ENCODE data around the gene STRIP2. TPM values are rescaled to one million over a fixed set of nuclear protein-coding genes. Genes with fewer than 3 reads are reported as not detected.

The STRIP2 gene
- total RNA-seq, 1 experiment from 2014 or later, result 10.8 TPM

DNA sequence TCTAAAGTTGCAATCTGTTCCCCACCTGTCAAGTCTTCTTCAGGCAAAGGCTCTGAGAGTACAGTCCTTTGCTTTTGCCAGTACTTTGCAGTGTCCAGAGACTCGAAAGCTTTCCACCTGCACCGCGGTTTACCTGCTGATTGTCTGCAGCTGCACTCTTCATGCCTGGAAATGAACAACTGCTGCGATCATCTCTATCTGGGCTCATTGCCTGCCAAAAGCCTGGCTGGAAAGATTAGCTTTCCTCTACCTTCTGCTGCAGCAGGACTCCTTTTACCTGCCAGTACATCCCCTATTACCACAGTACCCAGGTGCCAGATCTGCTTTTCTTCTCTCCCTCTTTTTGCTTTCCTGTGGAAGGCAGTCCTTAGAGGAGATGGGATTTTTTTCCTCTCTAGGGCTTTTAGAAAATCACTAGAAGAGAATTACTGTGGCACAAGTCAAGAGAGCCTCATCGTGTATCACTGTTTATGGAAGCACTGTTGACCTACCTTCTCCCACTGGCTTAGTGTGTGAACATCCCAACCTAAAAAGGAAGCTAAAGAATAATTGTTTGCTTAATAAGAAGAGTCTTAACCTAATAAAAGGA, 2.2 kb downstream of the STRIP2 start:
- no peaks in the 10 kb centered on the region for H3K27me3 ChIP-seq (ENCODE audit: insufficient read depth, low read length)
- H3K4me2 ChIP-seq (ENCODE audit: low read length), result no peak overlapping the region
- ATAC-seq, result no peak
- no peak overlapping the region for H3K9ac ChIP-seq (ENCODE audit: low read length)
- H3K27ac ChIP-seq (ENCODE audit: low read depth, low read length), result no peak overlapping the region
- DNase-seq (ENCODE audit: low read depth, low spot score), result no peak
- no peak for TF ChIP-seq POLR2AphosphoS5 (IDR thresholded peaks at IDR 0.05; ENCODE audit: low read depth, low read length)
- no peak for TF ChIP-seq EZH2phosphoT487 (IDR thresholded peaks at IDR 0.05; ENCODE audit: borderline replicate concordance)
- TF ChIP-seq ELF1 (IDR thresholded peaks at IDR 0.05; ENCODE audit: borderline replicate concordance, low read depth), result no peak
- no peak for TF ChIP-seq RAD21 (IDR thresholded peaks at IDR 0.05; ENCODE audit: low read depth)
- TF ChIP-seq, protein P1, sequence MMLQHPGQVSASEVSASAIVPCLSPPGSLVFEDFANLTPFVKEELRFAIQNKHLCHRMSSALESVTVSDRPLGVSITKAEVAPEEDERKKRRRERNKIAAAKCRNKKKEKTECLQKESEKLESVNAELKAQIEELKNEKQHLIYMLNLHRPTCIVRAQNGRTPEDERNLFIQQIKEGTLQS (IDR thresholded peaks at IDR 0.05), result no peak
- TF ChIP-seq, protein P2, sequence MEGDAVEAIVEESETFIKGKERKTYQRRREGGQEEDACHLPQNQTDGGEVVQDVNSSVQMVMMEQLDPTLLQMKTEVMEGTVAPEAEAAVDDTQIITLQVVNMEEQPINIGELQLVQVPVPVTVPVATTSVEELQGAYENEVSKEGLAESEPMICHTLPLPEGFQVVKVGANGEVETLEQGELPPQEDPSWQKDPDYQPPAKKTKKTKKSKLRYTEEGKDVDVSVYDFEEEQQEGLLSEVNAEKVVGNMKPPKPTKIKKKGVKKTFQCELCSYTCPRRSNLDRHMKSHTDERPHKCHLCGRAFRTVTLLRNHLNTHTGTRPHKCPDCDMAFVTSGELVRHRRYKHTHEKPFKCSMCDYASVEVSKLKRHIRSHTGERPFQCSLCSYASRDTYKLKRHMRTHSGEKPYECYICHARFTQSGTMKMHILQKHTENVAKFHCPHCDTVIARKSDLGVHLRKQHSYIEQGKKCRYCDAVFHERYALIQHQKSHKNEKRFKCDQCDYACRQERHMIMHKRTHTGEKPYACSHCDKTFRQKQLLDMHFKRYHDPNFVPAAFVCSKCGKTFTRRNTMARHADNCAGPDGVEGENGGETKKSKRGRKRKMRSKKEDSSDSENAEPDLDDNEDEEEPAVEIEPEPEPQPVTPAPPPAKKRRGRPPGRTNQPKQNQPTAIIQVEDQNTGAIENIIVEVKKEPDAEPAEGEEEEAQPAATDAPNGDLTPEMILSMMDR (IDR thresholded peaks at IDR 0.05 in 2 of 3, conservative IDR thresholded peaks at IDR 0.05 in 1 of 3; ENCODE audit: borderline replicate concordance in 1 of 3, insufficient read depth in 1 of 3, low read depth in 2 of 3, low read length in 2 of 3), result no peak
- TF ChIP-seq, protein P3, sequence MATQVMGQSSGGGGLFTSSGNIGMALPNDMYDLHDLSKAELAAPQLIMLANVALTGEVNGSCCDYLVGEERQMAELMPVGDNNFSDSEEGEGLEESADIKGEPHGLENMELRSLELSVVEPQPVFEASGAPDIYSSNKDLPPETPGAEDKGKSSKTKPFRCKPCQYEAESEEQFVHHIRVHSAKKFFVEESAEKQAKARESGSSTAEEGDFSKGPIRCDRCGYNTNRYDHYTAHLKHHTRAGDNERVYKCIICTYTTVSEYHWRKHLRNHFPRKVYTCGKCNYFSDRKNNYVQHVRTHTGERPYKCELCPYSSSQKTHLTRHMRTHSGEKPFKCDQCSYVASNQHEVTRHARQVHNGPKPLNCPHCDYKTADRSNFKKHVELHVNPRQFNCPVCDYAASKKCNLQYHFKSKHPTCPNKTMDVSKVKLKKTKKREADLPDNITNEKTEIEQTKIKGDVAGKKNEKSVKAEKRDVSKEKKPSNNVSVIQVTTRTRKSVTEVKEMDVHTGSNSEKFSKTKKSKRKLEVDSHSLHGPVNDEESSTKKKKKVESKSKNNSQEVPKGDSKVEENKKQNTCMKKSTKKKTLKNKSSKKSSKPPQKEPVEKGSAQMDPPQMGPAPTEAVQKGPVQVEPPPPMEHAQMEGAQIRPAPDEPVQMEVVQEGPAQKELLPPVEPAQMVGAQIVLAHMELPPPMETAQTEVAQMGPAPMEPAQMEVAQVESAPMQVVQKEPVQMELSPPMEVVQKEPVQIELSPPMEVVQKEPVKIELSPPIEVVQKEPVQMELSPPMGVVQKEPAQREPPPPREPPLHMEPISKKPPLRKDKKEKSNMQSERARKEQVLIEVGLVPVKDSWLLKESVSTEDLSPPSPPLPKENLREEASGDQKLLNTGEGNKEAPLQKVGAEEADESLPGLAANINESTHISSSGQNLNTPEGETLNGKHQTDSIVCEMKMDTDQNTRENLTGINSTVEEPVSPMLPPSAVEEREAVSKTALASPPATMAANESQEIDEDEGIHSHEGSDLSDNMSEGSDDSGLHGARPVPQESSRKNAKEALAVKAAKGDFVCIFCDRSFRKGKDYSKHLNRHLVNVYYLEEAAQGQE (IDR thresholded peaks at IDR 0.05; ENCODE audit: low read depth), result no peak
- no peak for TF ChIP-seq CEBPB (IDR thresholded peaks at IDR 0.05; ENCODE audit: low read depth)
- TF ChIP-seq JUND (IDR thresholded peaks at IDR 0.05), result no peak
- TF ChIP-seq, protein P4, sequence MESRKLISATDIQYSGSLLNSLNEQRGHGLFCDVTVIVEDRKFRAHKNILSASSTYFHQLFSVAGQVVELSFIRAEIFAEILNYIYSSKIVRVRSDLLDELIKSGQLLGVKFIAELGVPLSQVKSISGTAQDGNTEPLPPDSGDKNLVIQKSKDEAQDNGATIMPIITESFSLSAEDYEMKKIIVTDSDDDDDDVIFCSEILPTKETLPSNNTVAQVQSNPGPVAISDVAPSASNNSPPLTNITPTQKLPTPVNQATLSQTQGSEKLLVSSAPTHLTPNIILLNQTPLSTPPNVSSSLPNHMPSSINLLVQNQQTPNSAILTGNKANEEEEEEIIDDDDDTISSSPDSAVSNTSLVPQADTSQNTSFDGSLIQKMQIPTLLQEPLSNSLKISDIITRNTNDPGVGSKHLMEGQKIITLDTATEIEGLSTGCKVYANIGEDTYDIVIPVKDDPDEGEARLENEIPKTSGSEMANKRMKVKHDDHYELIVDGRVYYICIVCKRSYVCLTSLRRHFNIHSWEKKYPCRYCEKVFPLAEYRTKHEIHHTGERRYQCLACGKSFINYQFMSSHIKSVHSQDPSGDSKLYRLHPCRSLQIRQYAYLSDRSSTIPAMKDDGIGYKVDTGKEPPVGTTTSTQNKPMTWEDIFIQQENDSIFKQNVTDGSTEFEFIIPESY (IDR thresholded peaks at IDR 0.05; ENCODE audit: extremely low read depth, insufficient replicate concordance, low read length), result no peak
- TF ChIP-seq POLR2A (IDR thresholded peaks at IDR 0.05; ENCODE audit: borderline replicate concordance, extremely low read depth, insufficient read depth, insufficient read length), result no peak
- TF ChIP-seq SIN3A (IDR thresholded peaks at IDR 0.05; ENCODE audit: low read depth), result no peak
- no peak for TF ChIP-seq SRF (IDR thresholded peaks at IDR 0.05; ENCODE audit: low read depth)
- TF ChIP-seq, protein P5, sequence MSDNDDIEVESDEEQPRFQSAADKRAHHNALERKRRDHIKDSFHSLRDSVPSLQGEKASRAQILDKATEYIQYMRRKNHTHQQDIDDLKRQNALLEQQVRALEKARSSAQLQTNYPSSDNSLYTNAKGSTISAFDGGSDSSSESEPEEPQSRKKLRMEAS (IDR thresholded peaks at IDR 0.05), result no peak
- TF ChIP-seq YY1 (IDR thresholded peaks at IDR 0.05; ENCODE audit: extremely low read depth, insufficient replicate concordance, low read depth, low read length), result no peak
- no peak for TF ChIP-seq ZFX (IDR thresholded peaks at IDR 0.05)
- BruUV-seq (replicated peaks), result no TSS peak
- H3K79me2 ChIP-seq (ENCODE audit: insufficient read depth, low read length), result peaks cover 4% of the 10 kb centered on the region; the same call in 1 of the 2 replicates
- H3K9me3 ChIP-seq (ENCODE audit: control insufficient read depth in 1 of 2, insufficient read depth in 1 of 2, low read depth in 1 of 2, low read length in 2 of 2), result no peaks in the 10 kb centered on the region
- CTCF ChIA-PET, result no interaction called here
- H4K20me1 ChIP-seq (ENCODE audit: insufficient read depth), result no peaks in the 10 kb centered on the region
- RAD21 ChIA-PET (ENCODE audit: low non-redundant PET in 1 of 2, low total read pairs in 2 of 2, uncharacterized antibody in 2 of 2, unreplicated experiment in 2 of 2), result no interaction called here
- POLR2A ChIA-PET, result no interaction called here
- intact Hi-C loops (cut with micrococcal nuclease), result no loop called here
- peaks cover 12 to 36% of the 10 kb centered on the region in 2 experiments; a peak in 3 of 4 replicates for H3K4me1 ChIP-seq (ENCODE audit: control insufficient read depth in 1 of 2, insufficient read depth in 2 of 2, low read length in 2 of 2)
- no peaks in the 10 kb centered on the region for H3K9me2 ChIP-seq (ENCODE audit: insufficient read depth)
- H3K4me3 ChIP-seq (replicated peaks in 1 of 2; ENCODE audit: low read depth in 1 of 2, low read length in 2 of 2), result no peak overlapping the region
- H3K36me3 ChIP-seq (ENCODE audit: control insufficient read depth in 1 of 2, insufficient read depth in 2 of 2, low read length in 2 of 2), result no peaks in the 10 kb centered on the region
- no peak overlapping the region for H2AFZ ChIP-seq (ENCODE audit: low read depth, low read length, poor library complexity, severe bottlenecking)
